ENCODE measurements around the gene AHDC1. TPM values are rescaled to one million over a fixed set of nuclear protein-coding genes. Genes with fewer than 3 reads are reported as not detected.
A peak's percentile ranks its signal among the peaks of the same experiment; 100 is the strongest.

The AHDC1 gene
- polyA plus RNA-seq, 2 of the 4 experiments (the other 2 are of a cell fraction): 1.3 to 11.5 TPM

DNA sequence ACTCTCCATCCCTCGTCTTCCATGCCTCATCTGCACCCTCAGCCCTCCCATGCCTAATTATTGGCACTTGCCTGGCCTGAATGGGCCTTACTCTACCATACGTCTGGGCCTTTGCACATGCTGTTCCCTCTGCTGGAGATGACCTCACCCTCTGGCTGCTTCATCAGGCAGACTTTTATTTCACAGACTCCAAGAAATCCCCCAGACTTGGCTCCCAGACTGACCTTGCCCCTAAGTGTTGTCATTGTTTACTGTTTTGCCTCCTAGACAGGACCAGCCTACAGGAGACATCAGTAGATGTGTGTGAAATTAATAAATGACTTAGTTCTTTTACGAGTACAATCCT is 5.2 kb upstream of the AHDC1 start:
- ChIA-PET CTCF (interaction anchor here (0.5 to 23.7 kb wide), 14 partner anchors 9 to 373 kb away, joined by 3 to 314 read pairs (median 6); no protein-coding TSS in a partner anchor), POLR2A (no interaction called here)
- TF ChIP-seq MYC (IDR thresholded peaks at IDR 0.05; ENCODE audit: borderline replicate concordance, low read length): no peak
- TF ChIP-seq GATA3 (IDR thresholded peaks at IDR 0.05; ENCODE audit: borderline replicate concordance): no peak
- TF ChIP-seq HEYL (CRISPR knock-in tag; IDR thresholded peaks at IDR 0.05): no peak
- TF ChIP-seq POLR2A (IDR thresholded peaks at IDR 0.05; ENCODE audit: low read length): no peak
- TF ChIP-seq, protein P1, sequence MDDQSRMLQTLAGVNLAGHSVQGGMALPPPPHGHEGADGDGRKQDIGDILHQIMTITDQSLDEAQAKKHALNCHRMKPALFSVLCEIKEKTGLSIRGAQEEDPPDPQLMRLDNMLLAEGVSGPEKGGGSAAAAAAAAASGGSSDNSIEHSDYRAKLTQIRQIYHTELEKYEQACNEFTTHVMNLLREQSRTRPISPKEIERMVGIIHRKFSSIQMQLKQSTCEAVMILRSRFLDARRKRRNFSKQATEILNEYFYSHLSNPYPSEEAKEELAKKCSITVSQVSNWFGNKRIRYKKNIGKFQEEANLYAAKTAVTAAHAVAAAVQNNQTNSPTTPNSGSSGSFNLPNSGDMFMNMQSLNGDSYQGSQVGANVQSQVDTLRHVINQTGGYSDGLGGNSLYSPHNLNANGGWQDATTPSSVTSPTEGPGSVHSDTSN (IDR thresholded peaks at IDR 0.05): no peak
- TF ChIP-seq, protein P2, sequence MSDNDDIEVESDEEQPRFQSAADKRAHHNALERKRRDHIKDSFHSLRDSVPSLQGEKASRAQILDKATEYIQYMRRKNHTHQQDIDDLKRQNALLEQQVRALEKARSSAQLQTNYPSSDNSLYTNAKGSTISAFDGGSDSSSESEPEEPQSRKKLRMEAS (IDR thresholded peaks at IDR 0.05): no peak
- no peak for TF ChIP-seq NR3C1 (IDR thresholded peaks at IDR 0.05)
- TF ChIP-seq FOSB (CRISPR knock-in tag; IDR thresholded peaks at IDR 0.05): no peak
- no peak for TF ChIP-seq BHLHE40 (IDR thresholded peaks at IDR 0.05; ENCODE audit: low read depth, low read length)
- TF ChIP-seq, protein P3, sequence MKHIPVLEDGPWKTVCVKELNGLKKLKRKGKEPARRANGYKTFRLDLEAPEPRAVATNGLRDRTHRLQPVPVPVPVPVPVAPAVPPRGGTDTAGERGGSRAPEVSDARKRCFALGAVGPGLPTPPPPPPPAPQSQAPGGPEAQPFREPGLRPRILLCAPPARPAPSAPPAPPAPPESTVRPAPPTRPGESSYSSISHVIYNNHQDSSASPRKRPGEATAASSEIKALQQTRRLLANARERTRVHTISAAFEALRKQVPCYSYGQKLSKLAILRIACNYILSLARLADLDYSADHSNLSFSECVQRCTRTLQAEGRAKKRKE (CRISPR knock-in tag; IDR thresholded peaks at IDR 0.05; ENCODE audit: low read depth): no peak
- TF ChIP-seq FOXS1 (CRISPR knock-in tag; IDR thresholded peaks at IDR 0.05): no peak
- ATAC-seq (no peak), FAIRE-seq (no peak), DNase-seq (ENCODE audit: low read depth in 1 of 2, low spot score in 1 of 2) (no peak)
- H3K4me1 ChIP-seq: peaks cover 11% of the 10 kb centered on the region
- no peak overlapping the region for H3K4me2 ChIP-seq
- no peak overlapping the region for H3K27ac ChIP-seq
- H3K9me3 ChIP-seq: no peaks in the 10 kb centered on the region
- H3K4me3 ChIP-seq: no peak overlapping the region
- 52% methylated on average over 3 of the region's 3 CpGs for WGBS (ENCODE audit: missing lambda C conversion rate)

DNA sequence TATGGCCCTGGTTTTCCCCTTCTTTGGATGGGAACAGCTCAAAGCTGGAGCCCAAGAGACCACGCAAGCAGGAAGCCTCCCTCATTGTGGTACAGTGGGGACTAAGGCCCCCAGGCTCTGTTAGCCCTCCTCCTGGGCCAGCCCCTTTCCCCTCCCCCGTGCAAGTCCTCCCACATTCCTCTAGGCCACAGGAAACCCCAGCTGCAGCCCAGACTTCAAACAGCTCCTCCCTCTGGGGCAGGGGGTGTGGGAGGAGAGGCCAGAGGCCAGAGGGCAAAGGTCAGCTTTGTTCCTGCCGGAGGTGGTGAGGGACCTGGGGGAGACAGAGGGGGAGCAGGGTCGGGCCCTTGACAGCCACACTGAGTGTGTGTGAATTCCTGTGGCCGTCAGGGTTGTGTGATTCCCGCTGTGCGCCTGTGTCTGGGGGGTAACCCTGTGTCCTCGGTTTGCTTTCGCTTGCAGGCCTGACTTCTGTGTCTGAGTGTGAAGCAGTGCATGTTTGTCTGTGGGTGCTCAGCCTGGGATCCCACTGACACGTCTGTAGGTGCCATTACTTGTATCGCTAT is 3.4 kb upstream of the AHDC1 start:
- Histone ChIP-seq H3K9me3 (no peaks in the 10 kb centered on the region), H3K4me2 (no peak overlapping the region), H3K4me3 (no peak overlapping the region), H3K27ac (no peak overlapping the region), H3K4me1 (peaks cover 14% of the 10 kb centered on the region)
- FAIRE-seq (no peak), ATAC-seq (no peak), DNase-seq (ENCODE audit: low read depth in 1 of 2, low spot score in 1 of 2) (no peak)
- ChIA-PET POLR2A (no interaction called here), CTCF (interaction anchor here (0.6 to 23.7 kb wide), 48 partner anchors 10 to 688 kb away, joined by 3 to 314 read pairs (median 5); partner anchors contain the start of genes GPR3 and IFI6)
- no peak for TF ChIP-seq EHMT2 (IDR thresholded peaks at IDR 0.05; ENCODE audit: low read depth)
- no peak for TF ChIP-seq FOSB (CRISPR knock-in tag; IDR thresholded peaks at IDR 0.05)
- 69% methylated on average over 9 of the region's 11 CpGs for WGBS (ENCODE audit: missing lambda C conversion rate)

DNA sequence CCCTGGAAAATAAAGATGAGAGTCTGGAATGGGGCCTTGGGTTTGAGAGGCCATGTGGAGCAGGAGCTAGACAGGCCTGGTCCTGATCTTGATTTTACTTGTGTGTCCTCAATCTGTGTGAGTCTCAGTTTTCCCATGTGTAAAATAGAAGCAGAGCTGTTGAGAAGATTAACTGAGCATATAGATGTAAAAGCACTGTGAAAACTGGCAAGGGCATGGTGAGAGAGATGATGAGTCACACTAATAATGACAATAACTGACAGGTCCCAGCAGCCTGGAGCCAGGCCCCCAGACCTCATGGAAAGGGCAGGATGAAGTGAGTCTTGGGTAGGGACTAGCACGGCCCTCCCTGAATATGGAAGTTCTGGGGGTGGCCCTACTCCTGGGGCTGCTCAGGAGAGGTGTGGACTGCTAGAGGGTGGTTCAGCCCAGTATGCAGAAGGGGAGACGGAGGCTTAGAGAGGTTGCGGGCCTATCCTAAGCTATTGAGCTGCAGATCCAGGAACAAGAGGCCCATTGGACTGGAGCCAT is 2.8 kb upstream of the AHDC1 start:
- TF ChIP-seq FOSL2 (IDR thresholded peaks at IDR 0.05) (no peak), FOSL2 (CRISPR knock-in tag; IDR thresholded peaks at IDR 0.05) (peak; percentile 34), RAD21 (conservative IDR thresholded peaks at IDR 0.05 in 1 of 2, IDR thresholded peaks at IDR 0.05 in 1 of 2) (no peak)
- ChIA-PET CTCF (interaction anchor here (0.6 to 23.7 kb wide), 45 partner anchors 10 to 562 kb away, joined by 3 to 314 read pairs (median 5); partner anchors contain the start of genes GPR3 and IFI6), POLR2A (no interaction called here)
- FAIRE-seq (no peak), DNase-seq (ENCODE audit: low read depth in 1 of 2, low spot score in 1 of 2) (no peak), ATAC-seq (no peak)
- peaks cover 19% of the 10 kb centered on the region for H3K4me1 ChIP-seq
- no peak overlapping the region for H3K27ac ChIP-seq
- H3K4me2 ChIP-seq: no peak overlapping the region
- 69% methylated on average over 3 of the region's 3 CpGs for WGBS (ENCODE audit: missing lambda C conversion rate)
- H3K9me3 ChIP-seq: no peaks in the 10 kb centered on the region
- H3K4me3 ChIP-seq: no peak overlapping the region

DNA sequence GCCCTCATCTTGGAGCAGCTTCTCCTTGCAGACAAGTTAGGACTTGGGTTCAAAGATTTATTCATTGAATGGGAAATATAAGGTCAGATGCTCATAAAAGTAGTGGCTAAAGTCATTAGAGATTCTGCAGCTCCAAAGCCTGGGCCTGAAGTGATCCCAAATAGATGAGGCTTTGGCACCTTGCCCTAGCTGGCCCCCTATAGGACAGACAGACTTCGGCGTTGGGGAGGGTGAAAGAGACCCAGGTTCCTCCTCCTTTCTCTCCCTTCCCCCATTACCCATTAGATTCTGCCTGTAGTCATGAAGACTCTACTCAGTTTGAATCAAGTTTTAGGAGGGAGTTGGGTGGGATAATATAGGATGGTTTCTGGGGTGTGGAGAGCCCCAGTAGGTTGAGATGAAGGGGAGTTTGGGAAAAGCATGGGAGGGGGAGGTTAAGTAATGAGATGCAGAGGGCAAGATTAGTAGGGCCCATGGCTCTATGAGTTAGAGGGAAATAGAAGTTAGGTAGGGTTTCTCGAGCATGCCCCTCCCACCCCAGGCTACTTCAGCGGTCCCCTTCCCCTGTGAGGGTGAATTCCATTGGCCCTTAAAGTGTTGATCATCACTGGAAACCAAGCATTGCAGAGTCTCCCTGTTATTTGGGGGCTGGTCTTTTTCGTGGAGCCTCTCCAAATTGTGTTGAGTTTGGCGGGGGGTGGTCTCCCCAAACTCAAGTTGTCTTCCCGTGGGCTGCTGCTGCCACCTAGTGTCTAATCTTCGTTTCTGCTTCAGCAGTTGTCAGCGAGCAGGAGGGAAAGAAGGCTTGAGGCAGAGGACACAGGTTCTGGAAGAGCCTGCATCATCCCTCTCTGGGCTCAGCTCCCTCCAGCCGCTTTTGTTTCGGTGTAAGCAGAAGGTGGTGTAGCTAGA is 2.1 kb upstream of the AHDC1 start:
- FAIRE-seq (no peak), DNase-seq (ENCODE audit: low read depth in 1 of 2, low spot score in 1 of 2) (peak; percentile 26 to 56), ATAC-seq (peak in 1 of 2 experiments; percentile 30; a peak in 2 of 6 replicates)
- Histone ChIP-seq H3K4me3 (no peak overlapping the region), H3K9me3 (no peaks in the 10 kb centered on the region), H3K27ac (peak overlapping the region in 1 of 2 experiments; percentile 50; a peak in 1 of 6 replicates), H3K4me2 (peak overlapping the region; percentile 51), H3K4me1 (peaks cover 26% of the 10 kb centered on the region)
- CTCF ChIA-PET: interaction anchor here (0.6 to 23.7 kb wide), 56 partner anchors 8 to 562 kb away, joined by 3 to 314 read pairs (median 4); partner anchors contain the start of genes GPR3 and IFI6
- peak; percentile 79 for TF ChIP-seq SMC3 (IDR thresholded peaks at IDR 0.05)
- TF ChIP-seq, protein P4, sequence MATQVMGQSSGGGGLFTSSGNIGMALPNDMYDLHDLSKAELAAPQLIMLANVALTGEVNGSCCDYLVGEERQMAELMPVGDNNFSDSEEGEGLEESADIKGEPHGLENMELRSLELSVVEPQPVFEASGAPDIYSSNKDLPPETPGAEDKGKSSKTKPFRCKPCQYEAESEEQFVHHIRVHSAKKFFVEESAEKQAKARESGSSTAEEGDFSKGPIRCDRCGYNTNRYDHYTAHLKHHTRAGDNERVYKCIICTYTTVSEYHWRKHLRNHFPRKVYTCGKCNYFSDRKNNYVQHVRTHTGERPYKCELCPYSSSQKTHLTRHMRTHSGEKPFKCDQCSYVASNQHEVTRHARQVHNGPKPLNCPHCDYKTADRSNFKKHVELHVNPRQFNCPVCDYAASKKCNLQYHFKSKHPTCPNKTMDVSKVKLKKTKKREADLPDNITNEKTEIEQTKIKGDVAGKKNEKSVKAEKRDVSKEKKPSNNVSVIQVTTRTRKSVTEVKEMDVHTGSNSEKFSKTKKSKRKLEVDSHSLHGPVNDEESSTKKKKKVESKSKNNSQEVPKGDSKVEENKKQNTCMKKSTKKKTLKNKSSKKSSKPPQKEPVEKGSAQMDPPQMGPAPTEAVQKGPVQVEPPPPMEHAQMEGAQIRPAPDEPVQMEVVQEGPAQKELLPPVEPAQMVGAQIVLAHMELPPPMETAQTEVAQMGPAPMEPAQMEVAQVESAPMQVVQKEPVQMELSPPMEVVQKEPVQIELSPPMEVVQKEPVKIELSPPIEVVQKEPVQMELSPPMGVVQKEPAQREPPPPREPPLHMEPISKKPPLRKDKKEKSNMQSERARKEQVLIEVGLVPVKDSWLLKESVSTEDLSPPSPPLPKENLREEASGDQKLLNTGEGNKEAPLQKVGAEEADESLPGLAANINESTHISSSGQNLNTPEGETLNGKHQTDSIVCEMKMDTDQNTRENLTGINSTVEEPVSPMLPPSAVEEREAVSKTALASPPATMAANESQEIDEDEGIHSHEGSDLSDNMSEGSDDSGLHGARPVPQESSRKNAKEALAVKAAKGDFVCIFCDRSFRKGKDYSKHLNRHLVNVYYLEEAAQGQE (IDR thresholded peaks at IDR 0.05): no peak
- TF ChIP-seq, protein P5, sequence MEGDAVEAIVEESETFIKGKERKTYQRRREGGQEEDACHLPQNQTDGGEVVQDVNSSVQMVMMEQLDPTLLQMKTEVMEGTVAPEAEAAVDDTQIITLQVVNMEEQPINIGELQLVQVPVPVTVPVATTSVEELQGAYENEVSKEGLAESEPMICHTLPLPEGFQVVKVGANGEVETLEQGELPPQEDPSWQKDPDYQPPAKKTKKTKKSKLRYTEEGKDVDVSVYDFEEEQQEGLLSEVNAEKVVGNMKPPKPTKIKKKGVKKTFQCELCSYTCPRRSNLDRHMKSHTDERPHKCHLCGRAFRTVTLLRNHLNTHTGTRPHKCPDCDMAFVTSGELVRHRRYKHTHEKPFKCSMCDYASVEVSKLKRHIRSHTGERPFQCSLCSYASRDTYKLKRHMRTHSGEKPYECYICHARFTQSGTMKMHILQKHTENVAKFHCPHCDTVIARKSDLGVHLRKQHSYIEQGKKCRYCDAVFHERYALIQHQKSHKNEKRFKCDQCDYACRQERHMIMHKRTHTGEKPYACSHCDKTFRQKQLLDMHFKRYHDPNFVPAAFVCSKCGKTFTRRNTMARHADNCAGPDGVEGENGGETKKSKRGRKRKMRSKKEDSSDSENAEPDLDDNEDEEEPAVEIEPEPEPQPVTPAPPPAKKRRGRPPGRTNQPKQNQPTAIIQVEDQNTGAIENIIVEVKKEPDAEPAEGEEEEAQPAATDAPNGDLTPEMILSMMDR (IDR thresholded peaks at IDR 0.05): peak; percentile 90
- peak; percentile 95 for TF ChIP-seq RAD21 (conservative IDR thresholded peaks at IDR 0.05 in 1 of 2, IDR thresholded peaks at IDR 0.05 in 1 of 2)
- POLR2A ChIA-PET: no interaction called here
- WGBS (ENCODE audit: missing lambda C conversion rate): 11% methylated on average over 11 of the region's 11 CpGs

All from A549 (cell line).